Measurements from ENCODE around the gene CCNE1.
"Not testable (repeated sequence)": the region's sequence is repeated elsewhere in the genome, so short reads cannot be mapped to it uniquely, and the experiment has no call there.

The CCNE1 gene

DNA sequence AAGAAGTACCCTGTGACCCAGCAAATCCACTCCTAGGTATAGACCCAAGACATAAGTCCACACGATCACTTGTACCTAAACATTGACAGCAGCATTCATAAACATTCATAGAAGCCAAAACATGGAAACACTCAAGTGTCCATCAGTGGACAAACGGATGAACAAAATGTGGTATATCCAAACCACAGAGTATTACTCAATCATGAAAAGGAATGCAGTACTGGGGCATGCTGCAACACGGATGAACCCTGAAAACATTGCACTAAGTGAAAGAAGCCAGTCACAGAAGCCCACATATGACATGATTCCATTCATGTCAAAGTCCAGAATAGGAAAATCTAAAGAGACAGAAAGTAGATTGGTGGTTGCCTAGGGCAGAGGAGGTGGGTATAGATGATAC lies 22.8 kb upstream of the CCNE1 start:
- DNase-seq, result no peak

GRCh38 chr19:29793116-29793727 lies 18.6 kb upstream of the CCNE1 start:
- no peak for DNase-seq

DNA sequence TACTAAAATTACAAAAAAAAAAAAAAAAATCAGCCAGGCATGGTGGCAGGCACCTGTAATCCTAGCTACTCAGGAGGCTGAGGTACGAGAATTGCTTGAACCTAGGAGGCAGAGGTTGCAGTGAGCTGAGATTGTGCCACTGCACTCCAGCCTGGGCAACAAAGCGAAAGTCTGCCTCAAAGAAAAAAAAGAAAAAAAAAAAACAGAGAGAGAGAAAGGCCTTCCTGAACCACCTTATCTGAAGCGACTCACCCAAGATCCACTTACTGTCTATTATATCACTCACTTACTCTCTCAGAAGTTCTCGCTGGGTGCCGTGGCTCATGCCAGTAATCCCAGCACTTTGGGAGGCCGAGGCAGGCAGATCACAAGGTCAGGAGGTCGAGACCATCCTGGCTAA lies 17.3 kb upstream of the CCNE1 start:
- not testable (repeated sequence) for DNase-seq

DNA sequence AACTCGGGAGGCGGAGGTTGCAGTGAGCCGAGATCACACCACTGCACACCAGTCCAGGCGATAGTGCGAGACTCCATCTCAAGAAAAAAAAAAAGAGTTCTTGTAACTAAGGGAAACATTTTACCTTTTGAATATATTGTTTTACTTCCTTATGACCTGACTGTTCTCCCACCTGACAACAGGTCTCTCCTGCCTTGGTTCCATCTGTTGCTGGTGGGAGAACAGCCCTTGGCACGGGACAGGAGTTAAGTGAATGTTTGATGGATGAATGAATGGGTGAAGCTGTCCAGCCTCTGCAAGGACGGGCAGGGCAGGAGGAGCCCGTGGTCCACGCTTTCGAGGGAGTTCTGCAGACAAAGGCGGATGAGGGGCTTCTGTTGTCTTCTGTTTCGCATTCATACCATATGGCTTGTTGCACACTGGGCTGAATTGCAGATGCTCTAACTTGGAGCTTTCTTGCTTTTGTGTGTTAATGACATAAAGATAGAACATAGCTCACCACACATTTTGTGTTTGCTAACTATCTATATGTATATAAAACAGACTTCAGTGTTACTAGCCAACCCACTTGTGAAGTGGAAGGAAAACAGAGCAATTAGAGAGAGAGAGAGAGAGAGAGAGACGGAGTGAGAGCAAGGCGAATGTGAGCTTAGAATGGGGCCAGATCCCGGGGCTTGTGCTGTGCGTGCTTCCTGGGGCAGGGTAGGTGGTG lies 16.2 kb upstream of the CCNE1 start:
- no peak for DNase-seq

GRCh38 chr19:29796173-29796573 lies 15.6 kb upstream of the CCNE1 start:
- no peak for DNase-seq

DNA sequence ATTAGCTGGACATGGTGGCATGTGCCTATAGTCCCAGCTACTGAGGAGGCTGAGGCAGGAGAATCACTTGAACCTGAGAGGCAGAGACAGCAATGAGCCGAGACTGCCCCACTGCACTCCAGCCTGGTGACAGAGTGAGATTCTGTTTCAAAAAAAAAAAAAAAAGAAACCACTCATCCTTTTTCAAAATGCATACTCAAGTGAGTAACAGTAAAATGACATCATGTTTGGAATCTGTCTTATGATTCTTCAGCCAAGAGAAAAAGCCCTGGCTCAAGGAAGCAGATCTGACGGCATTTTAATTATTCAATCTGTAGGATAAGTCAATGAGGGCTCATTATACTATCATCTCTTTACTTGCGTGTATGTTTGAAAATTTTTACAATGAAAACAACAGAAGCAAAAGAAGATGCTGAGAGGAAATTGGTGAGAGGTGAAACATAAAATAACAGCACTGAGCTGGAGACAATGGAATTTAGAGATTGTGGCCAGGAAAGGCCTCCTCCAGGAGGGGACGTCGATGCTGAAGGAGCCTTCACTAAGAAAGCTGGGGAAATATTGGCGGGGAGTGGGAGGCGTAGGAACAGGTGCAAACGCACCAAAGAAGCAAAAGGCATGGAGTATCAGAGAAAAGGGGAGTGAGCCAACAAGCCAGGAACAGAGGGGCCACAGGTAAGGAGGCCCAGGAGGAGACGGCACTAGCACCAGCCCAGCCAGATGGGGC lies 12.9 kb upstream of the CCNE1 start:
- DNase-seq, result no peak

- no peak for DNase-seq
Observed at GRCh38 chr19:29800100-29800825, 11.5 kb upstream of the CCNE1 start.

- not testable (repeated sequence) for DNase-seq
Observed at GRCh38 chr19:29803951-29804350, 7.8 kb upstream of the CCNE1 start.

- DNase-seq, result peak in 1 of 5 experiments; percentile 79
Observed at GRCh38 chr19:29804493-29804892, 7.3 kb upstream of the CCNE1 start.

- no peak for DNase-seq
Observed at GRCh38 chr19:29805031-29805965, 6.5 kb upstream of the CCNE1 start.

GRCh38 chr19:29806098-29806866 lies 5.5 kb upstream of the CCNE1 start:
- no peak for DNase-seq

DNA sequence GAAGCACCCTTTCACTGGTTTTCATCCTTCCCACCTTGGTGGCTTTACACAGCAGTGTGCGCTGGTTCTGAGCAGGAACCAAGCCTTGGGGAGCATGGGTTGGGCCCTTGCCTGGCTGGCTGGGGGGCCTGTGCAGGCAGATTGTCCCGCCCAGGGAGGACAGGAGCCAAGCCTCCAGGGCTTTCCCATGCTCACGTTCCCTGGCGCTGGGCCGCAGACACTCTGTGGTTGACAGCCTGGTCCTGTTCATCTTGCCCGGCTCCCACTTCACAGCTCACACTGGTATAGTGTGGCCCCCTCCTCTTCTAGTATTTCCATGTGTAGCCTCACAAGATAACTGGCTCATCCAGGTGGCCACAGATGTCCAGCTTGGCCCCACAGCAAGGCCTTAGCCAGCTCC lies 4.6 kb upstream of the CCNE1 start:
- DNase-seq, result no peak

- no peak for DNase-seq
Observed at GRCh38 chr19:29807870-29808405, 3.9 kb upstream of the CCNE1 start.

- no peak for DNase-seq
Observed at GRCh38 chr19:29809795-29810503, 1.8 kb upstream of the CCNE1 start.

- no peak for DNase-seq
Observed at GRCh38 chr19:29810504-29810871, 1.3 kb upstream of the CCNE1 start.

DNA sequence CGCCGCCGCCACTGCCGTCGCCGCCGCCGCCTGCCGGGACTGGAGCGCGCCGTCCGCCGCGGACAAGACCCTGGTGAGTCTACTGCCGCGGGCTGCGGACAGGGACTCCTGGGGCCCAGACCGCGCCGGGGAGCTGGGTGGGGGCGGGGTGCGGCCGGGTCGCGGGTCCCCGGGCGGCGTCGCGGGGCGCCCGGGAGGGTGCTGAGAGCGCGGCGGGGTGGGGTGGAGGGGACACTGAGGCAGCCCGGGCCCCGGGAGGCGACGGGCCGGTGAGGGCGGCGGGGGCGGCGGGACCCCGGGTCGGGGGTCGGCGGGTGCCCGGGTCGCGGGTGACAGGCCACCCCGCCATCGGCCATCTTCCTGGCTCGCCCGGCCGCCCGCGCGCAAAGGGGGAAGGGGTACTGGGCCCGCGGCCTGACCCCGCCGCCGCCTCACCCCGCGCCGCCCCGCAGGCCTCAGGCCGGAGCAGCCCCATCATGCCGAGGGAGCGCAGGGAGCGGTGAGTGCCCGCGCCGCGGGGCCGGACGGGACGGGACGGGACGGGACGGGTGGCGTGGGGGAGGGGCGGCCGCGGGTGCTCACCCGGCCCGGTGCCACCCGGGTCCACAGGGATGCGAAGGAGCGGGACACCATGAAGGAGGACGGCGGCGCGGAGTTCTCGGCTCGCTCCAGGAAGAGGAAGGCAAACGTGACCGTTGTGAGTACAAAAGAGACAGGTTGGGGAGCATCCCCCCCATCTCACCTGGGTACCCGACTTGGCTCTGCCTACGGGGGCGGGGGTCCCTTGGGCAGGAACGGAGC lies 489 bp downstream of the CCNE1 start:
- DNase-seq, result peak in 2 of 5 experiments; percentile 9 to 12

DNA sequence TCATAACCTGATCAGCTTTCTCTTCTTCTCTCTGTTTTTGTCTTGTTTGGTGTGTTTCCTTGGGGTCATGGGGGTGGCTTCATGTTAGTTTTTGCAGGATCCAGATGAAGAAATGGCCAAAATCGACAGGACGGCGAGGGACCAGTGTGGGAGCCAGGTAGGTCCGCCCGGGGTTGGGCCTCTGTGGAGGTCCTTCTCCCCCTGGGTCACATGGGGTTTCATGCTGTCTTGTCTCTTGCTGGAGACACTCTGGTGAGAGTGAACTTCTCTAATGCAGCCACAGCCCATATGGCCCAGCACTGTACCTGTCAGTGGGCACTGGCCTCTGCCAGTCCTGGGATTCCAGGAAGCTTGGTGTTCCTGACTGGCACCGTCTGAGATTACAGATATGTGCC lies 1.1 kb downstream of the CCNE1 start:
- DNase-seq, result no peak

DNA sequence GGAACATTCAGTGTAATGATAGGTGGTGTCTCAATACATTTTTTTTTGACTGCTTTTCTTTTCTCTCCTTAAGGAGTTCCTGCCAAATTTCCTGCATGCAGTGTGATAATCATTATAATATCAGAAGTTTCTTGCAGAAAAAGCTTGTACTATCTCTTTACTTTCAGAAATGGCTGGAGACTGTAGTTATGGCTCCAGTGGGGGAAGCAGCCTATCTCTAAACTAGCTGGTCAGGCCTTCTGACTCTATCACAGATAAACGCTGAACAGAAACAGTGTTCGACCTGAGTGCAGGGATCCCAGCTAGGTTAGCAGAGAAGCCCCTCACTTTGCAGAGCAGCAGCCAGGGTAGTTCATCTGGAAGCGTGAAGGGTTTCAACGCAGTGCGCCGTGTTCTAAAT lies 1.9 kb downstream of the CCNE1 start:
- DNase-seq, result no peak

DNA sequence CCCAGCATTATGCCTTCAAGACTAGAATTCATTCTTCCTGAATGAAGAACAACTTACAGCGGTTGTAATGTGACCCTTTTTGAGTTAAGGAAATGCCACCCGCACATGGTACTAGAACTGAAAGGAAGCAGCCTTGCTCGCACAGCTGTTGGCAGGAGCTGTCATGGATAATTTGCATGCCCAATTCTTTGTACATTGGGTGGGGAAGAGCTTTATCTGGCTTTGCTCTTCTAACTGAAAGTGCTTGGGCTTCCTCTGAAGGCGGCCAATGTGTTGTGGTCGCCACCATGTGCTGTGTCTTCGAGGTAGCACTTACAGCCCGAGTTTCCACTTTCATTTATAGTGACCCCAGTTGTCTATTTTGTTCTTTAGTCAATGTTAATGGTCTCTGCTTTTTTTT lies 3.4 kb downstream of the CCNE1 start:
- no peak for DNase-seq

- no peak for DNase-seq
Observed at GRCh38 chr19:29817316-29817715, 5.5 kb downstream of the CCNE1 start.

Measured in T-helper 2 cell (primary cell).